GM18951 (cell line): Measurements from ENCODE around the gene GYG2.
"Not testable (repeated sequence)": the region's sequence is repeated elsewhere in the genome, so short reads cannot be mapped to it uniquely, and the experiment has no call there.

Experiments
- POLR2A ChIP-seq: IDR thresholded peaks from 4 replicates; pipeline ENCODE4 v1.6.1; 2011; ENCODE audit warnings: mild to moderate bottlenecking; ENCODE audit not compliant: insufficient read length, insufficient read depth; ENCODE audit errors: extremely low read depth
- in situ Hi-C: fragments of 300-500 bp; cut with MboI; formaldehyde crosslinking; loops from one replicate; pipeline ENCODE4 v1.12.0; 2022; ENCODE audit warnings: low sequenced_read_pairs, mixed read lengths, inconsistent platforms; ENCODE audit not compliant: unreplicated experiment

Gene GYG2

DNA sequence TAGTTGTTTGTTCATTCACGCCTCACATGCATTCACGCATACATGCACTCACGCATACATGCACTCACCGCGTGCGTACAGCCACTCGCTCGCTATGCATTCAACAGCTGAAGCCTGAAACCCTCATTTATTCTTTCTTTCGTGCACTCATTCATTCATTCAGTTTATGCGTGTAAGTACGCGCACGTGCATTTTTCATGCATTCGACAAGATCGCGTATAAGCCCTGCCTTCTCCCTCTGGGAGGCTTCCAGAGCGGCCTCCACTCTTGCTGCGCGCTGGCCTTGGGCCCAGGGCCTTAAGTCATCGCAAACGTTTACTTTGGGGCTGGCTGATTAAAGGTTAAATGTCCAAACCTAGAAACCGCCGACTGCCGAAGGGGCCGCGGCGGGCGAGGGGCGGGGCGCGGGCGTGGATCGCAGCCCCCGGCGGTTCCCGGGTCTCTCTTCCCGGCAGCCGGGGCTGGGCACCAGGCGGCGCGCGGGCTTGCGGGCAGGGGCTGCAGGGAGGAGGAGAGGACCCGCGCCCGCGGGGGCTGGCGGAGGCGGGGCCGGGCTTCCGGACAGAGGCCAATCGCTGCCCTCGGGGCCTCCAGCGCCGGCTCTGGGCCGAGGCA is at the start of gene GYG2:
GYG2 (plus strand) TSS at position 587 of the 615 bp plus-strand sequence. CDS start 1,259 bp downstream, outside the sequence.
- TF ChIP-seq POLR2A = no peak
- in situ Hi-C loops = no loop called here

DNA sequence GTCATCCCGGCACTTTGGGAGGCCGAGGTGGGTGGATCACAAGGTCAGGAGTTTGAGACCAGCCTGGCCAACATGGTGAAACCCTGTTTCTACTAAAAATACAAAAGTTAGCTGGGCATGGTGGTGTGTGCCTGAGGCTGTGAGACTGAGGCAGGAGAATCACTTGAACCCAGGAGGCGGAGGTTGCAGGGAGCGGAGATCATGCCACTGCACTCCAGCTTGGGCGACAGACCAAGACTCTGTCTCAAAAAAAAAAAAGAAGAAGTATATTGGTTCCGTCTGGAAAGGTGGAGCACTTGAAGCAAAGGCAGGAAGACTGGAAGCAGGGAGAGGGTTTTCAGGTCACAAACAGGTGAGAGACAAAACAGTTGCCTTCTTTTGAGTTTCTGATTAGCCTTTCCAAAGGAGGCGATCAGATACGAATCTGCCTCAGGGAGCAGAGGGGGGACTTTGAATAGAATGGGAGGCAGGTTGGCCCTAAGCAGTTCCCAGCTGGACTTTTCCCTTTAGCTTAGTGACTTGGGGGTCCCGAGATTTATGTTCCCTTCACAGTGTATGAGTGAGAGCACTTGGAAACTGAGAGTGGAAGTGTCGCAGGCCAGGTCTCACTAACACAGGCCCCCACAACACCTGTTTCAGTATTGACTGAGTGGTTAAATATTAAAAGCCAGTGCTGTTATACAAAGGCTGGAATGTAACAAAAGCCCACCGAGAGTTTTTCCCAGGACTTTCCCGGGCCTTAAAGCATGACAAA is 48.1 kb upstream of the GYG2 start:
- in situ Hi-C loops = not testable (repeated sequence)

- TF ChIP-seq POLR2A = no peak
- in situ Hi-C loops = no loop called here
Measured at GRCh38 chrX:2781226-2781571, 47.5 kb upstream of the GYG2 start.

GRCh38 chrX:2781698-2782097 is 47.0 kb upstream of the GYG2 start:
- no peak for TF ChIP-seq POLR2A
- in situ Hi-C loops = no loop called here

DNA sequence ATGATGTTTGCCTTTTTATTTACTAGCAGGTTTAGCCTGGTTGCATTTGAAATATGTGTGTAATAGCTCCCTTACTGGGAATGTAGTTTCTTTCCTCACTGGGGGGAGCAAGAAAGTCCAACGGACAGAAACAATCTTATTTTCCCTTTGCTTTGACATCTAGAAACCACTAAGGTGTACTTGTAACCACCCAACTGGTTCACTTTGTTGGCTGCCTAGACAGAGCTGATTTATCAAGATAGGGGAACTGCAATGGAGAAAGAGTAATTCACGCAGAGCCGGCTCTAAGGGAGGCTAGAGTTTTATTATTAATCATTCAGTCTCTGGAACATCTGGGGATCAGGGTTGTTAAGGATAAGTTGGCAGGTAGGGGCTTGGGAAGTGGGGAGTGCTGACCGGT is 46.6 kb upstream of the GYG2 start:
- no peak for TF ChIP-seq POLR2A
- in situ Hi-C loops = no loop called here

DNA sequence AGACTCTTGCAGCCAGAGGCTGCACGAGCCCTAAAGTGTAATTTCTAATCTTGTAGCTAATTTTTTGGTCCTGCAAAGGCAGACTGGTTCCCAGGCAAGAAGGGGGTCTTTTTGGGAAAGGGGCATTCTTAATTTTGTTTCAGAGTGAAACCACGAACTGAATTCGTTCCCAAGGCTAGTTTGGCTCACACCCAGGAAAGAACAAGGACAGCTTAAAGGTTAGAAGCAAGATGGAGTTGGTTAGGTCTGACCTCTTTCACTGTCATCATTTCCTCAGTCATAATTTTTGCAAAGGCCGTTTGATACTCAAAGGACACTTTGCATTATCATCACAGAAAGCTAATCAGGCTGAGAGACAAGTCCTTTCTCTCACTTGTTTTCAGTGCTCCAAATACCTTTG is 46.0 kb upstream of the GYG2 start:
- TF ChIP-seq POLR2A = no peak
- in situ Hi-C loops = no loop called here

DNA sequence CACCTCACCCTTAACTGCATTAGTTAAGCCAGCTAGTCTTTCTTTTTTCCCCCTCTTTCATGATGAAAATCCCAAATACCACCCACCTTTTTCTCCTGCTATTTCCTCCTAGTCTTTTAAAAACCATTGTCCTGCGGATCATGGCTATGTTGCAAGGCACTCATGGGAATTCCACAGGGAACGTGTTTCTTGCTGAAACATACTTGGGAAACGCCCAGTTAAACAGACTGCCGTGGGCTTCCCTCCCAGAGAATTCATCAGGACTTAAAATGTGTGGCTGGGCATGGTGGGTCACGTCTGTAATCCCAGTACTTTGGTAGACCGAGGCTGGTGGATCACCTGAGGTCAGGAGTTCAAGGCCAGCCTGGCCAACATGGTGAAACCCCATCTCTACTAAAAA is 44.7 kb upstream of the GYG2 start:
- no peak for TF ChIP-seq POLR2A
- in situ Hi-C loops = no loop called here

DNA sequence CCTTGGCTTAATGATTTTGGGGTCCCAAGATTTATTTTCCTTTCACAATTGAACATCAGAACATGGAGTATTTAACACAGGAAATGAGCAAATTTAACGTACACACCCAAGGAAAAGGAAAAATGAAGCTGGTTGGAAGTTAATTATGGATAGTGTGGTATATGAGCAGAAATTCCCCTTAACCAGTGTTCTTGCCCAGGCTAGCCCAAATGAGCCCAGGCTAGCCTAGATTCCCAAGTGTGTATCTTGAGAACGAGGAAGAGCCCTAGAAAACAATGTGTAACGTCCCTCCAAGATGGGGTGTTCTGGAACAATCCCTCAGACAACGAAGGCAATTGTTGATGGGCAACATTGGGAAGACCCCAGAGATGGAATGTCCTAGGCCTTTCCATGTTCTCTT is 43.2 kb upstream of the GYG2 start:
- TF ChIP-seq POLR2A = no peak
- in situ Hi-C loops = no loop called here

DNA sequence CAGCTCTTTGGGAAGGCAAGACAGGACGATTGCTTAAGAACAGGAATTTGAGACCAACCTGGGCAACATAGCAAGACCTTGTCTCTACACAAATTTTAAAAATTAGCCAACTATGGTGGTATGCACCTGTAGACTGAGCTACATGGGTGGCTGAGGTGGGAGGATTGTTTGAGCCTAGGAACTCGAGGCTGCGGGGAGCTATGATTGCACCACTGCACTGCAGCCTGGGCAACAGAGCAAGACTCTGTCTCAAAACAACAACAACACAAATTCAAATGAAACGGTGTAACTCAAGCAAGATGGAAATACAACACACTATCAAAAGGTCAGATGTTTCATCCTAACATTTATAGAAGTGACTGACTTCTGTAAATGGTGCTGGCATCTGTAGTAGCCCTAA is 39.8 kb upstream of the GYG2 start:
- no peak for TF ChIP-seq POLR2A
- in situ Hi-C loops = no loop called here

DNA sequence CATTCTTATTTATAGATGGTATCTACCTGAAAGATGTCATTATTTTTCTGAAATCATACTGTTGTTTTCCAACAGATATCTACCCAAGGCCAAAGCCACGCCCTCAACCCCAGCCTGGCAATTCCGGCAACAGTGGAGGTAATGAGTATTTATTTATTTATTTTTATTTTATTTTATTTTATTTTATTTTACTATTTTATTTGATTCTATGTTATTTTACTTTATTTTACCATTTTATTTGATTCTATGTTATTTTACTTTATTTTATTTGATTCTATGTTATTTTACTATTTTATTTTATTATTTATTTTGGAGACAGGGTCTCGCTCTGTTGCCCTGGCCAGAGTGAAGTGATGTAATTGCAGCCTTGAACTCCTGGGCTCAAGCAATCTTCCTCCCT is 39.2 kb upstream of the GYG2 start:
- TF ChIP-seq POLR2A = no peak
- in situ Hi-C loops = no loop called here

- in situ Hi-C loops = no loop called here
- no peak for TF ChIP-seq POLR2A
Measured at GRCh38 chrX:2793752-2794151, 35.0 kb upstream of the GYG2 start.

- in situ Hi-C loops = no loop called here
Measured at GRCh38 chrX:2794336-2794735, 34.4 kb upstream of the GYG2 start.

DNA sequence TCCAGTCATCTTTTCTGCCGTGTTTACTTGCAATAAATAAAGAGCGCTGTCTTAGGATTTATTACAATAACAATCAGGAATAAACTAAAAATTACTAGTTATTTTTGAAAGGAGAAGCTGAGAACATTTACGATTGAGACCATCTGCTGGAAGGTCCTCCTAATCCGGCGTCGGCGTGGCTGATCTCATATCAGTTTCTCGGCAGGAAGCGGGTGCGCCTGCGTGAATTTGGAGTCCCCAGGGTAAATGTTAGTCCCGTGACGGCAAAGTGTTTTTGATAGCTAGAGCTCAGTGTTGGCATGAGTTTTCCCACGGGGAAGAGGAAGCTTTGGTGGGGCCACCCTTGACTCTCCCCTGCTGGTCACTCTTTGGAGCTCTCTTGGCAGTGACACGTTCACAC is 31.9 kb upstream of the GYG2 start:
- in situ Hi-C loops = not testable (repeated sequence)

More at GRCh38 chrX:2794336-2794735, 34.4 kb upstream of the GYG2 start:
- no peak for TF ChIP-seq POLR2A

GRCh38 chrX:2799369-2799768 is 29.4 kb upstream of the GYG2 start:
- no peak for TF ChIP-seq POLR2A
- in situ Hi-C loops = no loop called here

DNA sequence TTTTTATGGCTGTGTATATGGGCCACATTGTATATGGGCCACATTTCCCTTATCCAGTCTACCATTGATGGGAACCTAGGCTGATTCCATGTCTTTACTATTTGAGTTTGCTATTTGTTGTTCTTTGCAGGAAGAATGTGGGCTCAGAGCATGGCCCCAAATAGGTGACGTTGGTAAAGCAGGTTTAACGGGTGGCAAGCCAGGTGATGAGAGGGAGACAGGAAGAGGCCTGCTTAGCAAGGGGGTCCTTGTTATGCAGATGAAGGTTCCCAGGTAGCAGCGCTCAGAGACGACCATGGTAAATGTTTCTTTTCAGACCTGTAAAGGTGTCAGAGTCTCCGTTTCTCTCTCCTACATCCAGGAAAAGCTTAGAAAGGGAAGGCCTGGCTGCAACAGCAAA is 28.8 kb upstream of the GYG2 start:
- in situ Hi-C loops = loop anchor here (25.0 kb wide), 1 partner anchor 1138 kb away; no protein-coding TSS in a partner anchor
